ENCODE data around the gene PSME1. TPM values are rescaled to one million over a fixed set of nuclear protein-coding genes. Genes with fewer than 3 reads are reported as not detected.

Gene PSME1
- total and polyA plus RNA-seq, 2 donors (not counting 3 experiments of a cell fraction or from before 2014, with no cell fraction given), result 98.1 to 135 TPM

- intact Hi-C loops (cut with micrococcal nuclease) (loop anchor here (1.0 to 5.0 kb wide), 5 partner anchors 32 to 286 kb away; partner anchors contain the start of genes DCAF11, DHRS1, IPO4 and NFATC4), dilution Hi-C loops (cut with MboI; ENCODE audit: extremely low pct_ligation_motif_present, low sequenced_read_pairs) (no loop called here)
- CTCF ChIA-PET, result interaction anchor here (0.9 to 7.8 kb wide), 9 partner anchors 9 to 162 kb away, joined by 3 to 63 read pairs (median 4); partner anchors contain the start of genes CIDEB, IRF9, PSME1 and TINF2
Measured at GRCh38 chr14:24145690-24146452, 9.9 kb downstream of the PSME1 start.

More at GRCh38 chr14:24145690-24146452, 9.9 kb downstream of the PSME1 start:
- Histone ChIP-seq H3K27me3 (ENCODE audit: control insufficient read depth in 2 of 2, insufficient read depth in 2 of 2, low read length in 2 of 2) (no peaks in the 10 kb centered on the region), H3K27ac (ENCODE audit: insufficient read depth, low read depth, low read length) (peak overlapping the region; percentile 52), H3K4me2 (ENCODE audit: insufficient read depth, low read length) (peak overlapping the region; percentile 95), H3K9me3 (replicated peaks; ENCODE audit: control insufficient read depth, insufficient read depth, low read length) (no peaks in the 10 kb centered on the region), H3K36me3 (ENCODE audit: control insufficient read depth in 2 of 2, extremely low read depth in 1 of 2, insufficient read depth in 2 of 2, low read length in 2 of 2) (peaks cover 0 to 15% of the 10 kb centered on the region in 2 experiments), H3K79me2 (ENCODE audit: control insufficient read depth, insufficient read depth, low read length) (peaks cover 27% of the 10 kb centered on the region), H4K20me1 (replicated peaks; ENCODE audit: control insufficient read depth, extremely low read depth, insufficient read depth, low read length) (no peaks in the 10 kb centered on the region), H3K9me1 (replicated peaks; ENCODE audit: control insufficient read depth, extremely low read depth, insufficient read depth, low read length) (no peaks in the 10 kb centered on the region), H3K4me3 (replicated peaks in 1 of 3; ENCODE audit: insufficient read depth in 1 of 3, low read depth in 1 of 3, low read length in 3 of 3) (peak overlapping the region; percentile 59 to 86 (median 79)), H3K9ac (replicated peaks; ENCODE audit: extremely low read depth, insufficient read depth, low read length) (peak overlapping the region; percentile 72), H2AFZ (ENCODE audit: low read depth, low read length) (peak overlapping the region; percentile 91), H3K4me1 (ENCODE audit: control insufficient read depth, extremely low read depth, insufficient read depth, low read length) (peaks cover 19% of the 10 kb centered on the region)
- POLR2A ChIA-PET, result interaction anchor here (0.5 to 2.0 kb wide), 8 partner anchors 9 to 246 kb away, joined by 3 to 13 read pairs (median 5); partner anchors contain the start of genes CHMP4A, DCAF11, IRF9 and NRL
- FAIRE-seq, result peak; percentile 37
- TSS peak; percentile 55 for BruUV-seq (replicated peaks)
- peak; percentile 7 for DNase-seq (ENCODE audit: low read depth, low spot score)
- no peak for TF ChIP-seq EZH2 (IDR thresholded peaks at IDR 0.05; ENCODE audit: borderline replicate concordance, low read depth, low read length, severe bottlenecking)
- no peak for TF ChIP-seq JUN (IDR thresholded peaks at IDR 0.05; ENCODE audit: borderline replicate concordance, insufficient read depth, insufficient read length, low read depth)
- no peak for TF ChIP-seq POLR2A (IDR thresholded peaks at IDR 0.05; ENCODE audit: low read depth, low read length)
- TF ChIP-seq, protein P1, sequence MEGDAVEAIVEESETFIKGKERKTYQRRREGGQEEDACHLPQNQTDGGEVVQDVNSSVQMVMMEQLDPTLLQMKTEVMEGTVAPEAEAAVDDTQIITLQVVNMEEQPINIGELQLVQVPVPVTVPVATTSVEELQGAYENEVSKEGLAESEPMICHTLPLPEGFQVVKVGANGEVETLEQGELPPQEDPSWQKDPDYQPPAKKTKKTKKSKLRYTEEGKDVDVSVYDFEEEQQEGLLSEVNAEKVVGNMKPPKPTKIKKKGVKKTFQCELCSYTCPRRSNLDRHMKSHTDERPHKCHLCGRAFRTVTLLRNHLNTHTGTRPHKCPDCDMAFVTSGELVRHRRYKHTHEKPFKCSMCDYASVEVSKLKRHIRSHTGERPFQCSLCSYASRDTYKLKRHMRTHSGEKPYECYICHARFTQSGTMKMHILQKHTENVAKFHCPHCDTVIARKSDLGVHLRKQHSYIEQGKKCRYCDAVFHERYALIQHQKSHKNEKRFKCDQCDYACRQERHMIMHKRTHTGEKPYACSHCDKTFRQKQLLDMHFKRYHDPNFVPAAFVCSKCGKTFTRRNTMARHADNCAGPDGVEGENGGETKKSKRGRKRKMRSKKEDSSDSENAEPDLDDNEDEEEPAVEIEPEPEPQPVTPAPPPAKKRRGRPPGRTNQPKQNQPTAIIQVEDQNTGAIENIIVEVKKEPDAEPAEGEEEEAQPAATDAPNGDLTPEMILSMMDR (IDR thresholded peaks at IDR 0.05; ENCODE audit: extremely low read depth in 1 of 2, insufficient read depth in 1 of 2, low read depth in 1 of 2, low read length in 2 of 2), result no peak
- no peak for TF ChIP-seq MYC (IDR thresholded peaks at IDR 0.05; ENCODE audit: low read depth, low read length)
- no peak for TF ChIP-seq GATA2 (IDR thresholded peaks at IDR 0.05; ENCODE audit: insufficient read depth, insufficient read length, low read depth, low read length)

Data from endothelial cell of umbilical vein (primary cell).